SK-N-SH (cell line): Measurements from ENCODE around the gene CFAP65. TPM values are rescaled to one million over a fixed set of nuclear protein-coding genes. Genes with fewer than 3 reads are reported as not detected.
A peak's percentile ranks its signal among the peaks of the same experiment; 100 is the strongest.

Source experiments
- CTCF ChIA-PET: fragments of 300-600, 350-600 bp; formaldehyde crosslinking; extraction: SDS; loops from one replicate; lab custom pipeline; 2021; lab: Yijun Ruan, JAX
- POLR2A ChIA-PET: fragments of 350-600 bp; sonication (Branson Sonifier 250); formaldehyde crosslinking; extraction: SDS; loops from one replicate; lab custom pipeline; 2020; ENCODE audit warnings: antibody characterized with exemption, inconsistent platforms; lab: Yijun Ruan, JAX
- DNase-seq: peaks from one replicate; pipeline ENCODE4 v3.0.0; 2012
- H2AFZ ChIP-seq: fragments of 200-600 bp; sonication (generic); 2 replicates; pipeline ENCODE4 v1.8.1; 2016; ENCODE audit warnings: antibody characterized with exemption, mild to moderate bottlenecking, low read depth
- H3F3A ChIP-seq: fragments of 200-600 bp; sonication (generic); replicated peaks from 2 replicates; pipeline ENCODE3; 2016; ENCODE audit warnings: antibody characterized with exemption, mild to moderate bottlenecking; ENCODE audit not compliant: insufficient read depth
- H3K27ac ChIP-seq, 2 experiments: fragments of 200-500 bp in 1 of 2; fragments of 200-600 bp in 1 of 2; sonication (Bioruptor generic) in 1 of 2; sonication (generic), shearing (Covaris generic) in 1 of 2; 2 replicates each; pipeline versions ENCODE4 v1.5.1 to v1.6.1; 2014 to 2016; ENCODE audit warnings: low read depth in 2 of 2, inconsistent platforms in 1 of 2, low read length in 1 of 2, mild to moderate bottlenecking in 1 of 2, mixed read lengths in 1 of 2
- H3K27me3 ChIP-seq: fragments of 200-600 bp; sonication (generic), shearing (Covaris generic); 2 replicates; pipeline ENCODE4 v1.6.1; 2016; ENCODE audit warnings: mixed run types; ENCODE audit not compliant: insufficient read depth
- H3K36me3 ChIP-seq, 2 experiments: fragments of 200-500 bp in 1 of 2; fragments of 200-600 bp in 1 of 2; sonication (Bioruptor generic) in 1 of 2; sonication (generic) in 1 of 2; replicated peaks in 1 of 2; 2 replicates each; pipeline versions ENCODE3 to v1.5.1; 2014 to 2016; ENCODE audit warnings: low read length in 1 of 2, mild to moderate bottlenecking in 1 of 2; ENCODE audit not compliant: insufficient read depth in 2 of 2, control insufficient read depth in 1 of 2
- H3K4me1 ChIP-seq, 2 experiments: fragments of 200-500 bp in 1 of 2; fragments of 200-600 bp in 1 of 2; sonication (Bioruptor generic) in 1 of 2; sonication (generic), shearing (Covaris generic) in 1 of 2; 2 replicates each; pipeline versions ENCODE4 v1.5.1 to v1.6.1; 2014 to 2016; ENCODE audit warnings: low read depth in 1 of 2, low read length in 1 of 2, mixed run types in 1 of 2; ENCODE audit not compliant: insufficient read depth in 2 of 2, control insufficient read depth in 1 of 2
- H3K4me2 ChIP-seq: fragments of 200-600 bp; sonication (generic), shearing (Covaris generic); 2 replicates; pipeline ENCODE4 v1.6.1; 2017; ENCODE audit warnings: mixed run types
- H3K4me3 ChIP-seq, 2 experiments: fragments of 200-500 bp in 1 of 2; fragments of 200-600 bp in 1 of 2; sonication (Bioruptor generic) in 1 of 2; sonication (generic), shearing (Covaris generic) in 1 of 2; 2 replicates each; pipeline versions ENCODE4 v1.5.1 to v1.8.1; 2014 to 2016; ENCODE audit warnings: low read depth in 2 of 2, inconsistent platforms in 1 of 2, low read length in 1 of 2, mild to moderate bottlenecking in 1 of 2, mixed read lengths in 1 of 2, moderate library complexity in 1 of 2
- H3K79me2 ChIP-seq: fragments of 200-600 bp; sonication (generic); 2 replicates; pipeline ENCODE4 v1.8.1; 2017; ENCODE audit warnings: mild to moderate bottlenecking; ENCODE audit not compliant: insufficient read depth
- H3K9ac ChIP-seq: fragments of 200-600 bp; sonication (generic); 2 replicates; pipeline ENCODE4 v1.6.1; 2017; ENCODE audit warnings: mixed run types
- H3K9me2 ChIP-seq: fragments of 200-600 bp; sonication (generic); 2 replicates; pipeline ENCODE4 v1.6.1; 2017; ENCODE audit warnings: mixed run types
- H3K9me3 ChIP-seq: fragments of 200-600 bp; sonication (generic); 2 replicates; pipeline ENCODE4 v1.6.1; 2017; ENCODE audit warnings: mixed run types, mild to moderate bottlenecking, moderate library complexity
- H4K20me1 ChIP-seq: fragments of 200-600 bp; sonication (generic); 2 replicates; pipeline ENCODE4 v1.6.1; 2017; ENCODE audit warnings: mild to moderate bottlenecking, mixed run types; ENCODE audit not compliant: insufficient read depth
- ELF1 ChIP-seq: IDR thresholded peaks from 2 replicates; pipeline ENCODE4 v1.4.0; 2012
- EZH2phosphoT487 ChIP-seq: fragments of 200-600 bp; sonication (generic); IDR thresholded peaks from 2 replicates; pipeline ENCODE4 v1.6.1; 2017; ENCODE audit warnings: low read depth, mixed run types, mild to moderate bottlenecking, antibody characterized with exemption, moderate library complexity, borderline replicate concordance
- FOSL2 ChIP-seq: IDR thresholded peaks from 2 replicates; pipeline ENCODE4 v1.4.0; 2012; ENCODE audit warnings: low read depth, mild to moderate bottlenecking, moderate library complexity, borderline replicate concordance
- FOXM1 ChIP-seq: IDR thresholded peaks from 2 replicates; pipeline ENCODE4 v1.4.0; 2012; ENCODE audit warnings: low read depth, mild to moderate bottlenecking
- MXI1 ChIP-seq: IDR thresholded peaks from 2 replicates; pipeline ENCODE4 v1.6.1; 2012; ENCODE audit warnings: mild to moderate bottlenecking, low read depth, low read length, improper control_type of control experiment
- NRF1 ChIP-seq: IDR thresholded peaks from 2 replicates; pipeline ENCODE4 v1.6.1; 2012; ENCODE audit warnings: low read depth, mild to moderate bottlenecking, low read length
- RCOR1 ChIP-seq: fragments of 150-350 bp; IDR thresholded peaks from 2 replicates; pipeline ENCODE4 v1.6.1; 2017; ENCODE audit warnings: antibody characterized with exemption, low read length
- TAF1 ChIP-seq: IDR thresholded peaks from 2 replicates; pipeline ENCODE4 v1.6.1; 2012; ENCODE audit warnings: low read depth, mild to moderate bottlenecking, low read length, moderate library complexity, borderline replicate concordance
- YY1 ChIP-seq: IDR thresholded peaks from 2 replicates; pipeline ENCODE4 v1.4.0; 2012; ENCODE audit warnings: low read depth, mild to moderate bottlenecking
- WGBS: methylation state at CpG from one replicate; pipeline ENCODE4 v1.1.6; 2017; ENCODE audit warnings: low lambda C conversion rate; 5-methylcytosine and 5-hydroxymethylcytosine counted together
- polyA plus RNA-seq, 3 experiments: library from polyadenylated mRNA; depleted of rRNA; stranded (reverse); fragments of >200 nt; gene quantifications; 2 replicates each; pipeline ENCODE4 v1.2.3, GENCODE V29; 2012
- TF ChIP-seq, protein P1 (sequence below): IDR thresholded peaks from 2 replicates; pipeline ENCODE4 v1.4.0; 2012; ENCODE audit warnings: low read depth, borderline replicate concordance
- TF ChIP-seq, protein P2 (sequence below): IDR thresholded peaks from 2 replicates; pipeline ENCODE4 v1.4.0; 2012; ENCODE audit warnings: low read depth
- TF ChIP-seq, protein P3 (sequence below): fragments of 200-600 bp; sonication (generic); IDR thresholded peaks from 2 replicates; pipeline ENCODE4 v1.6.1; 2017; ENCODE audit warnings: antibody characterized with exemption, mild to moderate bottlenecking, moderate library complexity
- TF ChIP-seq, protein P4 (sequence below): IDR thresholded peaks from 2 replicates; pipeline ENCODE4 v1.4.0; 2012; ENCODE audit warnings: low read depth, borderline replicate concordance
- TF ChIP-seq, protein P5 (sequence below): fragments of 150-350 bp; IDR thresholded peaks from 2 replicates; pipeline ENCODE4 v1.6.1; 2017; ENCODE audit warnings: antibody characterized with exemption, low read length, low read depth, borderline replicate concordance

CFAP65 gene
- polyA plus RNA-seq, 1 of the 3 experiments (the other 2 are of a cell fraction), result 0.95 TPM

DNA sequence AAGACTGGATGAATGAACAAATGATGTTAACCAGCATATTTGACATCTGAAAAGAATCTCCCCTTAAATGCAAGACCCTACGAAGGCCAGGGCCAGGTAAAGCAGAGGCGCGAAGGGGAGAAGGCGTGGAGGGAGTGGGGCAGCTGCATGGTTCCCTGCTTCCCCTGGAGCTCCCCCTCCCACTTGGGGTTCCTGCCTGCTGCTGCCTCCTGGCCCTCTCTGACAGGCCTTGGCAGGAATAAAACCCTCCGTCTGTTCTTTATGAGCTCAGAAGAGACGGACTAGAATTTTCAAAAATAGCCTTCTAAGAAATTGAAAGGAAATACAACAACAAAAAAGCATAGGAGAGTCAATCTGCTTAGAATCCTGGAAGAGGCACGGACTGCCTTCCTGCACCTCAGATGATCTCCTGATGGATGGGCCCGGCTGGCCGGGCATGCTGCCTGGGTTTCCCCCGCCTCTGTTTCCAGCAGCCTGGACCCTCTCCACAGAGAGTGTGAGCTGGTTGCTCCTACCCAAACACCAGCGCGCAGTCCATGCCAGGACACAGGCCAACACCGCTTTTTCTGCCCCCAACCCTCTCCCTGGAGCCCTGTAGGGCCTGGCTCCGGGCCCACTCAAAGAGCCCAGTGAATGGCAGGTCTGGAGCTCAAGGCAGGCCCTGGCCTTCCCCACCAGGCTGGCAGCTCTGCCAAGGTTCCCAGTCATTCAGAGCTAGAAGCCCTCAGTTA, 23.9 kb downstream of the CFAP65 start:
- ChIA-PET CTCF (interaction anchor here (0.6 to 20.3 kb wide), 10 partner anchors 8 to 142 kb away, joined by 3 to 258 read pairs (median 7); partner anchors contain the start of gene NHEJ1), POLR2A (no interaction called here)
- Histone ChIP-seq H3K4me2 (no peak overlapping the region), H3K9me3 (no peaks in the 10 kb centered on the region), H3K36me3 (no peaks in the 10 kb centered on the region), H3K27ac (peak overlapping the region in 1 of 2 experiments; percentile 34; a peak in 1 of 4 replicates), H3K27me3 (peaks cover 28% of the 10 kb centered on the region), H3K9ac (no peak overlapping the region), H3K4me3 (no peak overlapping the region), H3K4me1 (peaks cover 0 to 48% of the 10 kb centered on the region in 2 experiments; a peak in 1 of 4 replicates), H3F3A (no peaks in the 10 kb centered on the region), H4K20me1 (no peaks in the 10 kb centered on the region), H3K79me2 (no peaks in the 10 kb centered on the region), H2AFZ (no peak overlapping the region), H3K9me2 (no peaks in the 10 kb centered on the region)
- no peak for DNase-seq
- TF ChIP-seq ELF1 (no peak), EZH2phosphoT487 (no peak), YY1 (no peak), MXI1 (no peak), FOXM1 (no peak), FOSL2 (no peak), NRF1 (no peak), TAF1 (no peak), RCOR1 (no peak)
- TF ChIP-seq, protein P1, sequence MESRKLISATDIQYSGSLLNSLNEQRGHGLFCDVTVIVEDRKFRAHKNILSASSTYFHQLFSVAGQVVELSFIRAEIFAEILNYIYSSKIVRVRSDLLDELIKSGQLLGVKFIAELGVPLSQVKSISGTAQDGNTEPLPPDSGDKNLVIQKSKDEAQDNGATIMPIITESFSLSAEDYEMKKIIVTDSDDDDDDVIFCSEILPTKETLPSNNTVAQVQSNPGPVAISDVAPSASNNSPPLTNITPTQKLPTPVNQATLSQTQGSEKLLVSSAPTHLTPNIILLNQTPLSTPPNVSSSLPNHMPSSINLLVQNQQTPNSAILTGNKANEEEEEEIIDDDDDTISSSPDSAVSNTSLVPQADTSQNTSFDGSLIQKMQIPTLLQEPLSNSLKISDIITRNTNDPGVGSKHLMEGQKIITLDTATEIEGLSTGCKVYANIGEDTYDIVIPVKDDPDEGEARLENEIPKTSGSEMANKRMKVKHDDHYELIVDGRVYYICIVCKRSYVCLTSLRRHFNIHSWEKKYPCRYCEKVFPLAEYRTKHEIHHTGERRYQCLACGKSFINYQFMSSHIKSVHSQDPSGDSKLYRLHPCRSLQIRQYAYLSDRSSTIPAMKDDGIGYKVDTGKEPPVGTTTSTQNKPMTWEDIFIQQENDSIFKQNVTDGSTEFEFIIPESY, result no peak
- TF ChIP-seq, protein P2, sequence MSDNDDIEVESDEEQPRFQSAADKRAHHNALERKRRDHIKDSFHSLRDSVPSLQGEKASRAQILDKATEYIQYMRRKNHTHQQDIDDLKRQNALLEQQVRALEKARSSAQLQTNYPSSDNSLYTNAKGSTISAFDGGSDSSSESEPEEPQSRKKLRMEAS, result no peak
- TF ChIP-seq, protein P3, sequence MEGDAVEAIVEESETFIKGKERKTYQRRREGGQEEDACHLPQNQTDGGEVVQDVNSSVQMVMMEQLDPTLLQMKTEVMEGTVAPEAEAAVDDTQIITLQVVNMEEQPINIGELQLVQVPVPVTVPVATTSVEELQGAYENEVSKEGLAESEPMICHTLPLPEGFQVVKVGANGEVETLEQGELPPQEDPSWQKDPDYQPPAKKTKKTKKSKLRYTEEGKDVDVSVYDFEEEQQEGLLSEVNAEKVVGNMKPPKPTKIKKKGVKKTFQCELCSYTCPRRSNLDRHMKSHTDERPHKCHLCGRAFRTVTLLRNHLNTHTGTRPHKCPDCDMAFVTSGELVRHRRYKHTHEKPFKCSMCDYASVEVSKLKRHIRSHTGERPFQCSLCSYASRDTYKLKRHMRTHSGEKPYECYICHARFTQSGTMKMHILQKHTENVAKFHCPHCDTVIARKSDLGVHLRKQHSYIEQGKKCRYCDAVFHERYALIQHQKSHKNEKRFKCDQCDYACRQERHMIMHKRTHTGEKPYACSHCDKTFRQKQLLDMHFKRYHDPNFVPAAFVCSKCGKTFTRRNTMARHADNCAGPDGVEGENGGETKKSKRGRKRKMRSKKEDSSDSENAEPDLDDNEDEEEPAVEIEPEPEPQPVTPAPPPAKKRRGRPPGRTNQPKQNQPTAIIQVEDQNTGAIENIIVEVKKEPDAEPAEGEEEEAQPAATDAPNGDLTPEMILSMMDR, result no peak
- TF ChIP-seq, protein P4, sequence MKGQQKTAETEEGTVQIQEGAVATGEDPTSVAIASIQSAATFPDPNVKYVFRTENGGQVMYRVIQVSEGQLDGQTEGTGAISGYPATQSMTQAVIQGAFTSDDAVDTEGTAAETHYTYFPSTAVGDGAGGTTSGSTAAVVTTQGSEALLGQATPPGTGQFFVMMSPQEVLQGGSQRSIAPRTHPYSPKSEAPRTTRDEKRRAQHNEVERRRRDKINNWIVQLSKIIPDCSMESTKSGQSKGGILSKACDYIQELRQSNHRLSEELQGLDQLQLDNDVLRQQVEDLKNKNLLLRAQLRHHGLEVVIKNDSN, result no peak
- TF ChIP-seq, protein P5, sequence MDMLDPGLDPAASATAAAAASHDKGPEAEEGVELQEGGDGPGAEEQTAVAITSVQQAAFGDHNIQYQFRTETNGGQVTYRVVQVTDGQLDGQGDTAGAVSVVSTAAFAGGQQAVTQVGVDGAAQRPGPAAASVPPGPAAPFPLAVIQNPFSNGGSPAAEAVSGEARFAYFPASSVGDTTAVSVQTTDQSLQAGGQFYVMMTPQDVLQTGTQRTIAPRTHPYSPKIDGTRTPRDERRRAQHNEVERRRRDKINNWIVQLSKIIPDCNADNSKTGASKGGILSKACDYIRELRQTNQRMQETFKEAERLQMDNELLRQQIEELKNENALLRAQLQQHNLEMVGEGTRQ, result no peak
- WGBS, result 75% methylated on average over 8 of the region's 14 CpGs
